ENCODE results near the gene CACNA1B.

Gene CACNA1B

GRCh38 chr9:138042146-138042545, 164.6 kb downstream of the CACNA1B start:
- no peak overlapping the region for H3K4me3 Mint-ChIP-seq
- H3K36me3 Mint-ChIP-seq (ENCODE audit: insufficient read depth) = peaks cover 3% of the 10 kb centered on the region
- ATAC-seq (replicated peaks) (no peak), DNase-seq (no peak)
- no peaks in the 10 kb centered on the region for H3K4me1 Mint-ChIP-seq (ENCODE audit: low read depth in 2 of 2)
- peaks cover 43 to 80% of the 10 kb centered on the region in 2 donors for H3K27me3 Mint-ChIP-seq
- H3K9me3 Mint-ChIP-seq = no peaks in the 10 kb centered on the region
- no peak overlapping the region for H3K27ac Mint-ChIP-seq

DNA sequence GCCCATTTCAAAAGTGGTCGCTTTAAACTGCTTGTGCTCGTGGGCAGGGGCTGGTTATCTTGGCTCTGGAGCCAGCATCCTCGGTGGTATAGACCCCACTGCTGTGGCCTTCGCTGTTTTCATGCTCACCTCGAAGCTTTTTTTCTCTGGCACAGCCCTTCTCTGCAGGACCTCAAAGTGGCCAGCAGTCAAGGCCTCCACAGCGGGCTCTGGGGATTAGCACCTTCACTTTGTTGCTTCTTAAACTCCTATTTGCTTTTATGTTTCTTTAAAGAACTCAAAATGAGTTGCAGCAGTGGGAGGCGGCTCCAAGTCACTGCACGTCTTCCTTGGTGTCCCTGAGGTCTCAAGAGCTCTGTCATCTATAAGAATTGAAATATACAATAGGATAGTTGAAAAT, 165.1 kb downstream of the CACNA1B start:
- Mint-ChIP-seq H3K27me3 (peaks cover 47 to 82% of the 10 kb centered on the region in 2 donors), H3K9me3 (no peaks in the 10 kb centered on the region), H3K4me1 (ENCODE audit: low read depth in 2 of 2) (peaks cover 0 to 3% of the 10 kb centered on the region in 2 donors), H3K36me3 (ENCODE audit: insufficient read depth) (peaks cover 3% of the 10 kb centered on the region), H3K4me3 (no peak overlapping the region), H3K27ac (no peak overlapping the region)
- DNase-seq (no peak), ATAC-seq (replicated peaks) (no peak)

DNA sequence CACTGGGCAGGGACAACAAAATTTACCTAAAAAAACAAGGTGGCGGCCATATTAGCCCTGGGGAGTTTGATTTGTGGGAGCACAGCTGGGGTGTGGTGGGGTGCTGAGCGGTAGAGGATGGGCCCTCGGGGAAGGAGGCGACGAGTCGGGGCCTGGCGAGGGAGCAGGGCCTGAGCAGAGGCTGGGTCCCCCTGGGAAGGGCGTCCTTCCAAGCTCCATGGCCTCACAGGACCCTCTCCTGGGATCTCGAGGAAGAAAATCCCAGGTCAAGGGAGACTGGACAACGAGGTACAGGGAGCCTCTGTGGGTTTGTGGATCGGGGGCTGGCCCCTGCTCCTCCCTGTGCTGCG, 165.5 kb downstream of the CACNA1B start:
- DNase-seq (no peak), ATAC-seq (replicated peaks) (no peak)
- Mint-ChIP-seq H3K27me3 (peaks cover 47 to 86% of the 10 kb centered on the region in 2 donors), H3K27ac (no peak overlapping the region), H3K36me3 (ENCODE audit: insufficient read depth) (peaks cover 3% of the 10 kb centered on the region), H3K9me3 (no peaks in the 10 kb centered on the region), H3K4me3 (no peak overlapping the region), H3K4me1 (ENCODE audit: low read depth in 2 of 2) (peaks cover 0 to 3% of the 10 kb centered on the region in 2 donors)

DNA sequence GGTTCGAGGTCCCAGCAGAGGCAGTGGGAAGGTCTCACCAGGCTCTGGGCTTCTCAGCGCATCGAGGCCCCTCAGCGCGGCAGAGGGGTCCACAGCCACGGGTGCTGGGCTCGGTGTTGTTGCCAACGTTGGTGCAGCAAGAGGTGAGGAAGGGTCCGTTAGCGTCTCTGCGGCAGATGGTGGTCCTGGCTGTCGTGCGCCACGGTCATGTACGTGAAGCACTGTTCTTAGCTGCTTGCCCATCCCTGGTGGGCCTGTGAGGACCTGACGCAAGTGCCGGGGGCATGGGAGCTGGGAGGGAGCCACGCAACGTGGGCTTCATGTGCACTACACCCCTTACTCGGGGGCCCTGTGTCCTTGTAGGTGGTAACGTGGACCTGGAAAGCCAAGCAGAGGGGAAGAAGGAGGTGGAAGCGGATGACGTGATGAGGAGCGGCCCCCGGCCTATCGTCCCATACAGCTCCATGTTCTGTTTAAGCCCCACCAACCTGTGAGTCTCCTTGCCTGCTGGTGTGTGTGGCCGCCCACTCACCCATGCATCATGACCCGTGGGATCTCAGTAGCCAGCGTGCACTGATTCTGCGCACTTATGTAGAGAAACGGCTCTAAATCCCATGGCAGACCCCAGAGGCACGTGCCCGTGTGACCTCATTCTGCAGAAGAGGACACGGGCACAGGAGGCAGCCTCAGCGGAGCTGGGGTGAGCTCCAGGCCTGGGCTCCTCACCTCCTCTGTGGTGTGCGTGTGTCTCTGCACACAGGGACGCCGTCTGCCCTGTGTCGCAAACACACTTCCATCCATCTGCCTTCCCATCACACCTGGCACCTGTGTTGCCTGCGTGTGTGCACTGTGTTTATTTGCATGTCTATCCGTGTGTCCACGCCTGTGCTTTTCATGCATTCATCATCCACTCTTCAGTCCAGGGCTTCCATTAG, 166.1 kb downstream of the CACNA1B start:
- DNase-seq (no peak), ATAC-seq (replicated peaks) (no peak)
- no peak overlapping the region for H3K27ac Mint-ChIP-seq
- H3K4me3 Mint-ChIP-seq = no peak overlapping the region
- H3K27me3 Mint-ChIP-seq = peaks cover 42 to 81% of the 10 kb centered on the region in 2 donors
- H3K4me1 Mint-ChIP-seq (ENCODE audit: low read depth in 2 of 2) = peaks cover 0 to 3% of the 10 kb centered on the region in 2 donors
- H3K9me3 Mint-ChIP-seq = no peaks in the 10 kb centered on the region
- peaks cover 3% of the 10 kb centered on the region for H3K36me3 Mint-ChIP-seq (ENCODE audit: insufficient read depth)

GRCh38 chr9:138044485-138045383, 167.2 kb downstream of the CACNA1B start:
- Mint-ChIP-seq H3K36me3 (ENCODE audit: insufficient read depth) (peaks cover 3% of the 10 kb centered on the region), H3K27ac (no peak overlapping the region), H3K27me3 (peaks cover 49 to 87% of the 10 kb centered on the region in 2 donors), H3K4me1 (ENCODE audit: low read depth in 2 of 2) (peaks cover 0 to 3% of the 10 kb centered on the region in 2 donors), H3K4me3 (no peak overlapping the region), H3K9me3 (no peaks in the 10 kb centered on the region)
- ATAC-seq (replicated peaks) (no peak), DNase-seq (no peak)

GRCh38 chr9:138045541-138046490, 168.2 kb downstream of the CACNA1B start:
- ATAC-seq (replicated peaks) (no peak), DNase-seq (no peak)
- Mint-ChIP-seq H3K36me3 (ENCODE audit: insufficient read depth) (peaks cover 3% of the 10 kb centered on the region), H3K4me1 (ENCODE audit: low read depth in 2 of 2) (peaks cover 0 to 3% of the 10 kb centered on the region in 2 donors), H3K27ac (no peak overlapping the region), H3K9me3 (no peaks in the 10 kb centered on the region), H3K4me3 (no peak overlapping the region), H3K27me3 (peaks cover 51 to 87% of the 10 kb centered on the region in 2 donors)

GRCh38 chr9:138046641-138047301, 169.2 kb downstream of the CACNA1B start:
- peaks cover 0 to 3% of the 10 kb centered on the region in 2 donors for H3K4me1 Mint-ChIP-seq (ENCODE audit: low read depth in 2 of 2)
- no peak for DNase-seq

GRCh38 chr9:138047469-138048040, 170.0 kb downstream of the CACNA1B start:
- DNase-seq = no peak
- Mint-ChIP-seq H3K27ac (no peak overlapping the region), H3K4me1 (ENCODE audit: low read depth in 2 of 2) (peaks cover 0 to 3% of the 10 kb centered on the region in 2 donors), H3K36me3 (ENCODE audit: insufficient read depth) (peaks cover 3% of the 10 kb centered on the region), H3K27me3 (peaks cover 45 to 92% of the 10 kb centered on the region in 2 donors), H3K9me3 (no peaks in the 10 kb centered on the region), H3K4me3 (no peak overlapping the region)
- ATAC-seq (replicated peaks) = no peak

More at GRCh38 chr9:138046641-138047301, 169.2 kb downstream of the CACNA1B start:
- Mint-ChIP-seq H3K27ac (no peak overlapping the region), H3K9me3 (no peaks in the 10 kb centered on the region), H3K4me3 (no peak overlapping the region), H3K27me3 (peaks cover 46 to 87% of the 10 kb centered on the region in 2 donors), H3K36me3 (ENCODE audit: insufficient read depth) (peaks cover 3% of the 10 kb centered on the region)
- no peak for ATAC-seq (replicated peaks)

- DNase-seq (no peak), ATAC-seq (replicated peaks) (no peak)
- H3K36me3 Mint-ChIP-seq (ENCODE audit: insufficient read depth) = no peaks in the 10 kb centered on the region
- peaks cover 0 to 3% of the 10 kb centered on the region in 2 donors for H3K4me1 Mint-ChIP-seq (ENCODE audit: low read depth in 2 of 2)
- H3K27me3 Mint-ChIP-seq = peaks cover 39 to 91% of the 10 kb centered on the region in 2 donors
- no peak overlapping the region for H3K4me3 Mint-ChIP-seq
- H3K27ac Mint-ChIP-seq = no peak overlapping the region
- H3K9me3 Mint-ChIP-seq = no peaks in the 10 kb centered on the region
Observed at GRCh38 chr9:138048184-138048583, 170.6 kb downstream of the CACNA1B start.

- peaks cover 41 to 91% of the 10 kb centered on the region in 2 donors for H3K27me3 Mint-ChIP-seq
- H3K4me1 Mint-ChIP-seq (ENCODE audit: low read depth in 2 of 2) = peaks cover 4 to 7% of the 10 kb centered on the region in 2 donors
- DNase-seq = no peak
- no peaks in the 10 kb centered on the region for H3K9me3 Mint-ChIP-seq
- ATAC-seq (replicated peaks) = no peak
- no peak overlapping the region for H3K4me3 Mint-ChIP-seq
- no peak overlapping the region for H3K27ac Mint-ChIP-seq
- H3K36me3 Mint-ChIP-seq (ENCODE audit: insufficient read depth) = no peaks in the 10 kb centered on the region
Observed at GRCh38 chr9:138049085-138049778, 171.7 kb downstream of the CACNA1B start.

DNA sequence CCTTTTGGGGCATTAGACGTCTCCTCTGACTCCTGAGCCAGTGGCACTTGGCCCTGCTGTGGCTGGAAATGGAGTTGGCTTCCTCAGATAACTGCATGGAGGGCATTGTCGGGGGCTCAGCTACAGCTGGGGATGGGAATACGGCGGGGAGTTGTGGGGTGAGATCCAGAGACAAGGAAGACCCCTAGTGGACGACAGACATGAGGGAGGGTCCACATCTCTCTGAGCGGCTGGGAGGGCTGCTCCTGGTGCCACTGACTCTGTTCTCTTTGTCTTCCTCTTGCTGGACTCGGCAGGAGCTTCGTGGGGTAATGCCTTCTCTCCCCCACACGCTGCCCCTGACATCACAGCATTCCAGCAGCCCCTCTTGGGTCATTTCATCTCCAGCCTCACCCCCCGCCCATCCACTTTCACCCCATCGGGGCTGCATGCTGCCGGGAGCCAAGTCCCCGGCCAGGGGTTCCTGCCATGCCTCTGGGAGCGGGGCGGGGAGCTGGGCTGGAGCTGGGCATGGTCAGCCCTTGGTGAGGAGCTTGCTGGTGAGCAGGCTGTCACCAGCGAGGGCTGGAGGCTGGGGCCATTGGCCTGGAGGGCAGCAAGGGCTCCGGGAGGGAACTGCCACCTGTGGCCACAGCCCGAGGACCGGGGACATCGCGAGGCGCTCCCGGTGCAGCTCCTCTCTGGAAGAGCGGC, 172.3 kb downstream of the CACNA1B start:
- peaks cover 34 to 91% of the 10 kb centered on the region in 2 donors for H3K27me3 Mint-ChIP-seq
- no peaks in the 10 kb centered on the region for H3K9me3 Mint-ChIP-seq
- ATAC-seq (replicated peaks) (no peak), DNase-seq (no peak)
- peaks cover 4 to 9% of the 10 kb centered on the region in 2 donors for H3K4me1 Mint-ChIP-seq (ENCODE audit: low read depth in 2 of 2)
- no peak overlapping the region for H3K27ac Mint-ChIP-seq
- no peak overlapping the region for H3K4me3 Mint-ChIP-seq
- no peaks in the 10 kb centered on the region for H3K36me3 Mint-ChIP-seq (ENCODE audit: insufficient read depth)
